T-helper 2 cell (primary cell): ENCODE data around the gene GPR158.
"Not testable (repeated sequence)": the region's sequence is repeated elsewhere in the genome, so short reads cannot be mapped to it uniquely, and the experiment has no call there.

Source experiments
- DNase-seq, 5 experiments: peaks; one replicate each; pipeline versions ENCODE4 v3.0.0 to v3.0.0-alpha.2; 2012 to 2022

GPR158 gene

GRCh38 chr10:25300073-25300472 lies 125.3 kb downstream of the GPR158 start:
- DNase-seq, result no peak

DNA sequence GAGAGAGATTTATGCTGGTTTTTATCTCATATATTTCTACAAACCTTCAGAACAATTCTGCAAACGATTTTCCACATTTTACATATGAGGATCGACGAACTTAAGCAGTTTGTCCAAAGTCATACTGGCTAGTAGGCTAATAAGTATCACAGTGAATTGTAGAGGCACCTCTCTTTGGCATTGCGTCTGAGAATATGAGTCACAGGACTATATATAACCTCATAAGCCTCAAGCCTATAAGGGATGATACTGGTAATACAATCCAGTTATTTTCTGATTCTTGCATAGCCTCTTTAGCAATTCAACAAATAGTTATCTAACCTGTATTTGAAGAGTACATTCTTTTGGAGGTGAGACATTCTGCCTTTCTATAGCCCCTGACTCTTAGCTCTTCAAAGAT lies 129.8 kb downstream of the GPR158 start:
- no peak for DNase-seq

DNA sequence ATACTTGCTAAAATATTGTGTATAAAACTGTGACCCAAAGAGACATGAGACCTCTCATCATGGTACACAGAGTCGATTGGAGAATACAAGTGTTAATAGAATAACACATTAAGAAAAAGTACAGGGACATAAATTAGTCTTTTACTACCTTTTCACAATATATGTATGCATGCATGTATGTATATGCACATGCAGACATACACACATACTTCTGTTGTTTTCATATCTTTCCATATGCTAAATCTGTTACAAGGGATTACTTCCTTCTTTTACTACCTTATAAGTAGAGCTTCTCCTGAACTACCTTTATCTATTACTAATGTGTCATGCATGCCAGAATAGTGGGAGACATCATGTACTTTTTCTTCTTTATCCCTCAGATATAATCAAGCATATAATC lies 131.6 kb downstream of the GPR158 start:
- DNase-seq, result no peak

DNA sequence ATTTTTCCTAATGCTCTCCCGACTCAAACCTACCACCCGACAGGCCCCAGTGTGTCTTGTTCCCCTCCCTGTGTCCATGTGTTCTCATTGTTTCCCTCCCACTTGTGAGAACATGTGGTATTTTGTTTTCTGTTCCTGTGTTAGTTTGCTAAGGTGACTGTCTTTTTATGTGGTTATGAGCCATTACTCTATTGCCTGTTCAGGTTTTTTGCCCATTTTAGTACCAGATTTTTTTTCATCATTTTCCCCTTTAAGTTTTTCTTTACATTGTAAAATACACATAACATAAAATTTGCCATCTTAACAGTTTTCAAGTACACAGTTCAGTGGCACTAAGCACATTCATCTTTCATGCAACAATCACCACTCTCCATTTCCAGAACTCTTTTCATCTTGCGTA lies 133.5 kb downstream of the GPR158 start:
- no peak for DNase-seq

GRCh38 chr10:25317596-25318211 lies 142.9 kb downstream of the GPR158 start:
- DNase-seq, result not testable (repeated sequence)

DNA sequence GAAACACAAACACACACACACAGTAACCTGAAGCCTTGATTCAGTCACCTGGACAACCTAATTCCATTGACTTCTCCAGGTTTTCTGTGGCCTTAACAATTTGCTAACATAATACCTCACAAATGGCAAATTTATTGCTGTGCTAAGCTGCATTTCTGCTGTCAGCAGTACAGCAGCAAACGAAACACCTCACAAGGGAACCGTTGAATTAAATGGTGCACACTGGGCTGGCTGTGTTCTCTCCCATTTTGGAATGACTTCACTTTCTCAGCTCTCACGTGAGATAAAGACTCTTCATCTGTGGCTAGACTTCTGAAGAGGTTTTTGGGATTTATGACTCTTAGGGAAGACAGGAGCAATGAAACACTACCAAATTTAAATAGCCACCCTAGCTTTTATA lies 152.5 kb downstream of the GPR158 start:
- DNase-seq, result no peak

DNA sequence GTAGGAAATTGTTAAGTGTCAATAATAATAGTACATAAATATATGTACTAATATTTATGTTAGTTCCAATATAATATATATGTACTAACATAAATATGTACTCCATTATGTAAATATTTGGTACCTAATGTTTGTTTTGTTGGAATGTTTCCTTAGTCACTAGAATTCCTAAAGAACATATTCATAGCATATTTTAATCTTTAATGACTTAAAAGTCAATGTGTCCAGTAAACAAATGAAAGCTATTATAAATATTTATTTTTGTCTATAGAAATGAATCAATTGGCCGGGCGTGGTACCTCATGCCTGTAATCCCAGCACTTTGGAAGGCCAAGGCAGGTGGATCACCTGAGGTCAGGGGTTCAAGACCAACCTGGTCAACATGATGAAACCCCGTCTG lies 153.6 kb downstream of the GPR158 start:
- DNase-seq, result no peak

DNA sequence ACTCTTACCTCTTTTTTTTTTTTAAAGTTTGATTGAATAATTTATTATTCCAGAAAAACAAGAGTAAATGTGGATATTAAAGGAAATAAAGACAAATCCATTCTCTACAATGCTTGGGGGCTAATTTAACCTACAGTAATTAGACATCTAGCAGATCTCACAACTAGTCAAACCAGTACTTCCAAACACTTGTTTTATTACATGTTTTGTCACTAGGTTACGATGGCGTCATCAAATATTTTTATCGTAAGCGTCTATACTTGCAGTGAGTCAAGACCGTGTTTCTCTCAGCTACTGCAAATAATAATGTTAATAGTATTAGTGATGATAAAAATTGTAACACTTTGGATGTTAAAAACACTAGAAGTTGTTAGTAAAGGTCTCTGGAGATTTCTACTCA lies 154.8 kb downstream of the GPR158 start:
- DNase-seq, result not testable (repeated sequence)

- DNase-seq, result no peak
Observed at GRCh38 chr10:25334445-25334844, 159.6 kb downstream of the GPR158 start.

GRCh38 chr10:25336330-25336729 lies 161.5 kb downstream of the GPR158 start:
- DNase-seq, result no peak

- no peak for DNase-seq
Observed at GRCh38 chr10:25338271-25338670, 163.5 kb downstream of the GPR158 start.

- DNase-seq, result no peak
Observed at GRCh38 chr10:25339966-25340365, 165.2 kb downstream of the GPR158 start.

DNA sequence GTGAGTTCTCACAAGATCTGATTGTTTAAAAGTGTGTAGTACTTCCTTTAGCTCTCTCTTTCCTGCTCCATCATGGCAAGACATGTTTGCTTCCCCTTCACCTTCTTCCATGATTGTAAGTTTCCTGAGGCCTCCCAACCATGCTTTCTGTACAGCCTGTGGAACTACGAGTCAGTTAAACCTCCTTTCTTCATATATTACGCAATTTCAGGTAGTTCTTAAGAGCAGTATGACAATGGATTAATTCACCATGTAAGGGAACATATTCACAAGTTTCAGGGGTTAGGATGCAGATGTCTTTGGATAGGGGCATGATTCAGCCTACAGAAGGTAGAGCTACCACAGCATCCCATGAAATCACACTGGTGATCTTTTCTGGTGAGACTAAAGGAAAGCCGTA lies 174.7 kb downstream of the GPR158 start:
- no peak for DNase-seq

- no peak for DNase-seq
Observed at GRCh38 chr10:25356609-25357008, 181.8 kb downstream of the GPR158 start.

DNA sequence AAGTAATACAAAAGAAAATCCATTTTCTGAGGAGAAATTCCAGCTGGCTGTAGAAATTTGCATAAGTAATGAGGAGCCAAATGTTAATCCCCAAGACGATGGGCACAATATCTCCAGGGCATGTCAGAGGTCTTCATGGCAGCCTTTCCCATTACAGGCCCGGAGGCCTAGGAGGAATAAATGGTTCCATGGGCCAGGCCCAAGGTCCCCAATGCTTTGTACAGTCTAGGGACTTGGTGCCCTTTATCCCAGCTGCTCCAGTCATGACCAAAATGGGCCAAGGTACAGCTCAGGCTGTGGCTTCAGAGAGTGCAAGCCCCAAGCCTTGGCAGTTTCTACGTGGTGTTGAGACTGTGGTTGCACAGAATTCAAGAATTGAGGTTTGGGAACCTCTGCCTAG lies 182.5 kb downstream of the GPR158 start:
- no peak for DNase-seq

DNA sequence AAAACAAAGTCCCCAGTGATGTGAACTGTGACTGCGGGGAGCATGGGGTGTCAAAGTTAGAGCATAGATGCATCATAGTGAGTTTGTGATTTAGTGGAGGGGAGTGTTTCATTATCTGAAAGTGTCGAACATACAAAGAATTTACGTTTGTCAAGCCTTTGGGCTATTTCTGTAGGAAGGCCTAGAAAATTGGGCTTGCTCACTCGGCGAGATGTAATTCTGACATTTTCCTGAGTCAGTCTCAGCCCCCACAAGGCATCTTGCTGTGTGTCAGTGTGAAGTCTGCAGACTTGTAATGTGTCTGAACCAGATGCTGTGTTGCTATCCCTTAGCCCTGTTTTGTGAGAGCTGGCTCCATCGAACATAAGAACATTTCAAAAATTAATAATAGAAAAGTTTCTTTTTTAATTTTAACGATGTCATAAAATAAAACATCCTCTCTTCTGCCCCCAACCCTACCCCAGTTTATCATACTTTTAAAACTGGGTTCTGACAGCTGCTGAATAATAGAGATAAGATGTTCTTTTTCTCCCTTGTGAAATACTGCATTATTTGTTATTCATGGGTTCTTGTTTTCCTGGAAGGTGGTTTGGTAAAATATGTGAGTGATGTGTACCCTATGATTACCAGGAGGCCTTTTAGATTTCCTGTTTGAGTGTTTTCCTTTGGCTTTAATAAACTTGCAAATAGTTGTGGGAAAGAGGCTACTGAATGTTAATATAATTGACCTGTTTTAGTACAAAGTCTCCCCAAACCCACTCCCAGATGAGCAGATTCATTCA lies 207.4 kb downstream of the GPR158 start:
- no peak for DNase-seq

DNA sequence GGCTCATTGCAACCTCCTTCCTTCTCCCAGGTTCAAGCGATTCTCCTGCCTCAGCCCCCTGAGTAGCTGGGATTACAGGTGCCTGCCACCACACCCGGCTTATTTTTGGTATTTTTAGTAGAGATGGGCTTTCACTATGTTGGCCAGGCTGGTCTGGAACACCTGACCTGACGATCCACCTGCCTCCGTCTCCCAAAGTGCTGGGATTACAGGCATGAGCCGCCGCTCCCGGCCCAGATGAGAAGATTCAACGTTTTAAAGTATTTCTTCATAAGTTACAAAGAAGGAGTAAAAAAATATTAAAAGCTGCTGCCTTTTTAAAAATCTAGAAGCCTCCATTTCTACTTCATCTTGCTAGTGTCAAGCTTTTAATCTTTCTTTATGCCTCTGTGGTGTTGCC lies 208.1 kb downstream of the GPR158 start:
- not testable (repeated sequence) for DNase-seq

DNA sequence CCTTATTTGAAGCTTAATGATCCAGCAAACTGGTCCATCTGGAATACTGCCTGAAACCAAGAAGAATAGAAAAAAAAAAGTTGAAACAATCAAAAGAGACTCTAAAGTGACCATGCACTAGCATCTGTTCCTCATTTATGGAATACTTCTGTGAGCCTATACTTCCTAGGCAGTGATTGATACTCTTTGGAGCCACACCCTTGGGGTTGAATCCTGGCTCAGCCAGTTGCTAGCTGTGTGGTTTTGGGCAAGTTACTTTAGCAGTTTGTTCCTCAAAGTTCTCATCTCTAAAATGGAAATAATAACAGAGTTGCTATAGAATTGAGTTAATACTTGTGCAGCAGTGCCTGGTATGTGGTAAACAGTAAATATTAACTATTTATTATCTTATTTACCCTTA lies 208.9 kb downstream of the GPR158 start:
- no peak for DNase-seq

DNA sequence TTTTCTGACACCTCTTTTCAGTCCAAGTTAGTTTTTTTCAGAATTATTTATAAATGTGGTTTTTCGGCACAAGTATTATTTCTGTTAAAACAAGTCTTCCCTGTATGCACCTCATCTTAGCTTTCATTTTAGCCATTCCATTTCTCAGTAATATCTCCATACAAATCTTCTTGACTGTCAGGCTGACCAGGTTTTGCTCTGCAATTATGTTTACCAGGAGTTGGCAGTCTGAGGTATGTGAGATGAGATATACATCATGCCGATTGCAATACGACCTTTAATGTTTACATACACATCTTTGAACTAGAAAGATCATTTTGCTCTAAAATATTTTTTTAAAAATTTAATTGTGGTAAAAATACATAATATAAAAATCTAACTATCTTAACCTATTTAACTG lies 209.8 kb downstream of the GPR158 start:
- DNase-seq, result no peak

DNA sequence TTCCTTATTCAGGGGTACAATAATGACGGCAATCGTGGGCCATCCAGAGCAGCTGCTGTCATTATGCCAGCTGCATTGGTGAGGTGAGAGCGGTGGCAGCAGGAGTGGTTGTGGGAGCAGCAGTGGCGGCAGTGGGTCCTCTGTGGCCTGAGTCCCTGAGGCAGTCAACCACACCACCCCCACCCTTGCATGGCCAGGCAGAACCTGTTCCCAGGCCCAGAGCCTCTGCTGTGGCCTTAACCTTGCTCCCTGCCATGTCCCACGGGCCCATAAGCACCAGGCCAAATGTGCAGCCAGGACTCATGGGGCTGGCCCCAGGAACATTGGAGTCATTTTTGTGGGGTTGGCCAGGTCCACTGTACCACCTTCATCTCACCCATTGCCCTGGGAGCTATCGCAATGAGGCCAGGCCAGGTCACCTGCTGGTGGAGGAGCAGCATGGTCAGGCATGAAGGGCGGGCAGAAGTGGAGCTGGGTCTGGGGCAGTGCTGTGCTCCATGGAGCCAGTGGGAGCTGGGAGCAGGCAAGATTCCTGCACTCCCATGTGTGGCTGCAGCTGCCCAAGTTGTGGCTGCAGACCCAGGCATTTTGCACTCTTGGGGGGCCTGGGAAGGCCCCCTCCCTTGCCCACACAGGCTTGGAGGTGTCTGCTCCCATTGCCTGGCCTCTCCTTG lies 213.5 kb downstream of the GPR158 start:
- DNase-seq, result no peak

DNA sequence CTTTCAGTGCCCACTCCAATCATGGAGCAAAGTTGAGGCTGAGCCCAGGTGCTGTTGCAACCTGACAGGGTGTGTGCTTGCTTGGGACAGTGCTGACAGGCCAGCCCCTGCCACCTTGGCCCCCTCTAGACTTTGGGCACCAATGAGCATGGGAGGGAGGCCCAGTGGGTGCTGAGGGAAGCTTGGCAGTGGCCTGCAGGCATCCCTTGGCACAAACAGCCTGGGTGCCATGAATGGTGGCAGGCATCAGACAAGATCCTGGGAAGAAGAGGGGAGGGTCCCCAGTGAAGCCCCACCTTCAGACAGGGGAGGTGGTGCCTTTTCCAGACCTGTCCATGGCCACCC lies 214.0 kb downstream of the GPR158 start:
- DNase-seq, result no peak

DNA sequence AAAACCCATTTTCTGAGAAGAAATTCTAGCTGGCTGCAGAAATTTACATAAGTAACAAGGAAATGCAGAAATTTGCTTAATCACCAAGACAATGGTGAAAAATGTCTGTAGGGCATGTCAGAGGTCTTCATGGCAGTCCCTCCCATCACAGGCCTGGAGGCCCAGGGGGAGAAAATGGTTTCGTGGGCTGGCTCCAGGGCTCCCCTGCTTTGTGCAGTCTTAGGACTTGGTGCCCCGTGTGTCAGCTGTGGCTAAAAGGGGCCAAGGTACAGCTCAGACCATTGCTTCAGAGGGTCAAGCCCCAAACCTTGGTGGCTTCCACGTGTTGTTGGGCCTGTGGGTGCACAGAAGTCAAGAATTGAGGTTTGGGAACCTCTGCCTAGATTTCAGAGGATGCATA lies 215.9 kb downstream of the GPR158 start:
- no peak for DNase-seq

- DNase-seq, result no peak
Observed at GRCh38 chr10:25392132-25392531, 217.3 kb downstream of the GPR158 start.

- no peak for DNase-seq
Observed at GRCh38 chr10:25393621-25394020, 218.8 kb downstream of the GPR158 start.
